Measurements from ENCODE around the gene SEC23B. TPM values are rescaled to one million over a fixed set of nuclear protein-coding genes. Genes with fewer than 3 reads are reported as not detected.

Gene SEC23B
- total and polyA plus RNA-seq, 2 of the 13 experiments (the other 11 are each of a cell fraction or from before 2014, with no cell fraction given) = 114 to 120 TPM

DNA sequence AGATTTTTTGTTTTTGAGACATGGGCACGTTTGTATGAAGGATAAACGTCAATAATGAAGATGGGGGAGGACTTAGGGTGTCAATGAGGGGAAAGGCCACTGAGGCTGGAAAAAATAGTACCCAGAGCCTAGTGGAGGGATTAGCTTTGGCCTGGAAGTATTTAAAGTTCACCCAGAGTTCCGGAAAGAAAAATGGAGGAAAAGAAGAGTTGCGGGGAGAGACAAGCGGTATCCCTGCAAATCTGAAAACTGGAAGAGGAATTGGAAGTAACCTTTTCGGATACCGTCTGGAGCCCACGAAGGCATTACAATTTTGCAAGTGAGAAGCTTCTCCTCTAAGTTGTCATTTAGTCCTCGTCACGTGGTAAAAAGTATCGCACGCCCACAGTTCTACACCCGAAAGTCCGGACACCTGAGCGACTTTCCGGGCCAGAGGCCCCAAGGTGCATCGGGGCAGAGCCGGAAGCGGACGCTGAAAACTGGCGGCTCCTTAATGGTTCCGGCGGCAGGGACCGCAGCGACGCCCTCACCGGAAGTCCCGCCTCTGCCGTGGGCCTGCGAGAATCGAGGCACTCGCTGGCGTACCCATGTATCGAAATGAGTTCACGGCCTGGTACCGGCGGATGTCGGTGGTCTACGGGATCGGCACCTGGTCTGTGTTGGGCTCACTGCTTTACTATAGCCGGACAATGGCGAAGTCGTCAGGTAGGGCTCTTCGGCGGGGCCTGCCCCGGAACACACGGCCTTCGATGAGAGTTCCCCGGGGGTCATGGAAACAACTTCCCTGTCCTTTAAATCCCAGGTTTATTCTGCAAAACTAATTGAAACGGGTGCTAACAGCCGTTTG lies 59.4 kb downstream of the SEC23B start, which contains the start of gene SMIM26 (continued):
- TF ChIP-seq ZNF879 (CRISPR knock-in tag; IDR thresholded peaks at IDR 0.05) = peak; percentile 91
- no peak; the same call in 1 of the 2 replicates for TF ChIP-seq STAT5B (CRISPR knock-in tag; IDR thresholded peaks at IDR 0.05)
- TF ChIP-seq ZNF10 (CRISPR knock-in tag; IDR thresholded peaks at IDR 0.05; ENCODE audit: borderline replicate concordance, low read depth) = no peak
- peak; percentile 94 for TF ChIP-seq REPIN1 (CRISPR knock-in tag; IDR thresholded peaks at IDR 0.05; ENCODE audit: borderline replicate concordance, low read depth)
- peak; percentile 93; the same call in 1 of the 2 replicates for TF ChIP-seq CC2D1A (CRISPR knock-in tag; IDR thresholded peaks at IDR 0.05)
- TF ChIP-seq SMARCE1 (IDR thresholded peaks at IDR 0.05; ENCODE audit: borderline replicate concordance) = no peak
- no peak for TF ChIP-seq NONO (IDR thresholded peaks at IDR 0.05)
- TF ChIP-seq NONO (CRISPR knock-in tag; conservative IDR thresholded peaks at IDR 0.05) = peak; percentile 90
- peak; percentile 88 for TF ChIP-seq ZNF430 (CRISPR knock-in tag; IDR thresholded peaks at IDR 0.05)
- TF ChIP-seq SIX4 (CRISPR knock-in tag; IDR thresholded peaks at IDR 0.05) = peak; percentile 17; the same call in 1 of the 2 replicates
- TF ChIP-seq, protein P1, sequence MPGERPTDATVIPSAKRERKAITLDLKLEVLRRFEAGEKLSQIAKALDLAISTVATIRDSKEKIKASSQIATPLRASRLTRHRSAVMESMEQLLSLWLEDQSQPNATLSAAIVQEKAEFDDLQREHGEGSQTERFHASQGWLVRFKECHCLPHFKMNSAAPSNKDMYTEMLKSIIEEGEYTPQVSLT (CRISPR knock-in tag; IDR thresholded peaks at IDR 0.05; ENCODE audit: borderline replicate concordance, low read depth) = no peak
- TF ChIP-seq, protein P2, sequence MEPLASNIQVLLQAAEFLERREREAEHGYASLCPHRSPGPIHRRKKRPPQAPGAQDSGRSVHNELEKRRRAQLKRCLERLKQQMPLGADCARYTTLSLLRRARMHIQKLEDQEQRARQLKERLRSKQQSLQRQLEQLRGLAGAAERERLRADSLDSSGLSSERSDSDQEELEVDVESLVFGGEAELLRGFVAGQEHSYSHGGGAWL (CRISPR knock-in tag; IDR thresholded peaks at IDR 0.05) = peak; percentile 94
- TF ChIP-seq TBP (CRISPR knock-in tag; IDR thresholded peaks at IDR 0.05) = peak; percentile 77; the same call in 1 of the 2 replicates
- no peak for TF ChIP-seq ZNF207 (IDR thresholded peaks at IDR 0.05; ENCODE audit: borderline replicate concordance)
- no peak; the same call in 1 of the 2 replicates for TF ChIP-seq EHMT2 (IDR thresholded peaks at IDR 0.05; ENCODE audit: borderline replicate concordance, low read depth, low read length)
- TF ChIP-seq SYNCRIP (IDR thresholded peaks at IDR 0.05; ENCODE audit: insufficient read depth, low read depth, low read length) = no peak
- peak; percentile 97 for TF ChIP-seq IRF2 (CRISPR knock-in tag; IDR thresholded peaks at IDR 0.05)
- TF ChIP-seq ZNF678 (CRISPR knock-in tag; IDR thresholded peaks at IDR 0.05) = no peak; the same call in 1 of the 2 replicates
- no peak for TF ChIP-seq RELA (CRISPR knock-in tag; IDR thresholded peaks at IDR 0.05)
- peak; percentile 63 for TF ChIP-seq GFI1 (CRISPR knock-in tag; IDR thresholded peaks at IDR 0.05; ENCODE audit: borderline replicate concordance)
- TF ChIP-seq ZSCAN31 (CRISPR knock-in tag; IDR thresholded peaks at IDR 0.05; ENCODE audit: low read depth) = peak; percentile 64
- TF ChIP-seq, protein P3, sequence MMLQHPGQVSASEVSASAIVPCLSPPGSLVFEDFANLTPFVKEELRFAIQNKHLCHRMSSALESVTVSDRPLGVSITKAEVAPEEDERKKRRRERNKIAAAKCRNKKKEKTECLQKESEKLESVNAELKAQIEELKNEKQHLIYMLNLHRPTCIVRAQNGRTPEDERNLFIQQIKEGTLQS (CRISPR knock-in tag; IDR thresholded peaks at IDR 0.05) = peak; percentile 57; the same call in 1 of the 2 replicates
- TF ChIP-seq CCDC6 (CRISPR knock-in tag; IDR thresholded peaks at IDR 0.05) = peak; percentile 90; the same call in 1 of the 2 replicates
- TF ChIP-seq ZNF101 (CRISPR knock-in tag; IDR thresholded peaks at IDR 0.05; ENCODE audit: borderline replicate concordance, low read depth) = 0 out of 2 replicates have a peak, but pooled peaks have one; percentile 34
- no peak for TF ChIP-seq ZNF382 (CRISPR knock-in tag; IDR thresholded peaks at IDR 0.05; ENCODE audit: borderline replicate concordance)
- TF ChIP-seq HNRNPLL (IDR thresholded peaks at IDR 0.05; ENCODE audit: low read depth, low read length, poor library complexity, severe bottlenecking) = peak; percentile 88
- peak; percentile 37; the same call in 1 of the 2 replicates for TF ChIP-seq MED13 (CRISPR knock-in tag; IDR thresholded peaks at IDR 0.05)
- TF ChIP-seq ZNF660 (CRISPR knock-in tag; IDR thresholded peaks at IDR 0.05; ENCODE audit: borderline replicate concordance, low read depth) = 0 out of 2 replicates have a peak, but pooled peaks have one; percentile 67
- TF ChIP-seq CBX1 (IDR thresholded peaks at IDR 0.05; ENCODE audit: low read depth) = peak; percentile 97
